Gastrocnemius medialis (tissue), 4 donors: ENCODE measurements around the gene PPP2R2C. TPM values are rescaled to one million over a fixed set of nuclear protein-coding genes. Genes with fewer than 3 reads are reported as not detected.

Experiments used
- ATAC-seq, 2 donors: fragments of 150-250 bp; one replicate each; pipeline ENCODE4 v1.9.1; 2016
- DNase-seq, 2 donors: peaks; one replicate each; pipeline ENCODE4 v3.0.0-alpha.2; 2019
- H3K27ac ChIP-seq, 4 donors: fragments of 200-600 bp; sonication (generic); 1 replicate in 1 of 4; 2 replicates in 3 of 4; pipeline ENCODE4 v1.5.1; 2016 to 2018; ENCODE audit warnings: mild to moderate bottlenecking in 2 of 4, moderate library complexity in 1 of 4
- H3K27me3 ChIP-seq, 3 donors: fragments of 200-600 bp; sonication (generic) in 2 of 3; 1 replicate in 1 of 3; 2 replicates in 2 of 3; pipeline versions ENCODE4 v1.5.1 to v1.6.0; 2016 to 2019; ENCODE audit warnings: mild to moderate bottlenecking in 1 of 3, moderate library complexity in 1 of 3
- H3K36me3 ChIP-seq, 2 donors: fragments of 200-600 bp; sonication (generic) in 1 of 2; one replicate each; pipeline ENCODE4 v1.5.1; 2017 to 2018
- H3K4me1 ChIP-seq, 2 donors: fragments of 200-600 bp; sonication (generic) in 1 of 2; one replicate each; pipeline ENCODE4 v1.5.1; 2016 to 2017; ENCODE audit warnings: mild to moderate bottlenecking in 2 of 2
- H3K4me3 ChIP-seq, 4 donors: fragments of 200-600 bp; sonication (generic) in 3 of 4; 1 replicate in 1 of 4; 2 replicates in 3 of 4; pipeline ENCODE4 v1.5.1; 2016 to 2019; ENCODE audit warnings: mild to moderate bottlenecking in 2 of 4
- H3K9me3 ChIP-seq, 3 donors: fragments of 200-600 bp; sonication (generic) in 2 of 3; 1 replicate in 1 of 3; 2 replicates in 2 of 3; pipeline ENCODE4 v1.5.1; 2016 to 2019
- POLR2A ChIP-seq, 2 donors: fragments of 450-650 bp; IDR thresholded peaks; one replicate each; pipeline ENCODE4 v1.6.1; 2017; ENCODE audit warnings: antibody characterized with exemption in 2 of 2, mild to moderate bottlenecking in 2 of 2, moderate library complexity in 2 of 2
- in situ Hi-C, 4 donors: fragments of 200-750 bp; cut with MboI; loops; one replicate each; pipeline versions ENCODE4 v1.15.0 to v1.8.0; 2017; ENCODE audit warnings: low sequenced_read_pairs in 4 of 4
- intact Hi-C: fragments of 100-400 bp; cut with DNase I; formaldehyde crosslinking; loops from one replicate; pipeline ENCODE4 v1.15.1; 2023; ENCODE audit warnings: low total_unique reads
- total RNA-seq, 4 donors: library from RNA; depleted of rRNA; stranded (reverse); fragments of >200 nt; gene quantifications; one replicate each; pipeline versions ENCODE4 v1.1.0 to v1.2.3, GENCODE V29; 2016
- TF ChIP-seq, protein P1 (sequence below), 5 experiments: fragments of 450-650 bp in 3 of 5; fragments of 200-600 bp in 2 of 5; sonication (generic) in 2 of 5; IDR thresholded peaks in 4 of 5; conservative IDR thresholded peaks in 1 of 5; 1 replicate in 4 of 5; 2 replicates in 1 of 5; pipeline ENCODE4 v1.5.1; 2016 to 2019; ENCODE audit warnings: antibody characterized with exemption in 5 of 5, mild to moderate bottlenecking in 3 of 5, moderate library complexity in 3 of 5

PPP2R2C gene
- total RNA-seq, 4 donors from 2014 or later: 0.44 to 2.7 (median 0.62) TPM

GRCh38 chr4:6369035-6369434 is 103.4 kb downstream of the PPP2R2C start:
- H3K27ac ChIP-seq: no peak overlapping the region
- no peak for TF ChIP-seq POLR2A (IDR thresholded peaks at IDR 0.05)
- TF ChIP-seq, protein P1, sequence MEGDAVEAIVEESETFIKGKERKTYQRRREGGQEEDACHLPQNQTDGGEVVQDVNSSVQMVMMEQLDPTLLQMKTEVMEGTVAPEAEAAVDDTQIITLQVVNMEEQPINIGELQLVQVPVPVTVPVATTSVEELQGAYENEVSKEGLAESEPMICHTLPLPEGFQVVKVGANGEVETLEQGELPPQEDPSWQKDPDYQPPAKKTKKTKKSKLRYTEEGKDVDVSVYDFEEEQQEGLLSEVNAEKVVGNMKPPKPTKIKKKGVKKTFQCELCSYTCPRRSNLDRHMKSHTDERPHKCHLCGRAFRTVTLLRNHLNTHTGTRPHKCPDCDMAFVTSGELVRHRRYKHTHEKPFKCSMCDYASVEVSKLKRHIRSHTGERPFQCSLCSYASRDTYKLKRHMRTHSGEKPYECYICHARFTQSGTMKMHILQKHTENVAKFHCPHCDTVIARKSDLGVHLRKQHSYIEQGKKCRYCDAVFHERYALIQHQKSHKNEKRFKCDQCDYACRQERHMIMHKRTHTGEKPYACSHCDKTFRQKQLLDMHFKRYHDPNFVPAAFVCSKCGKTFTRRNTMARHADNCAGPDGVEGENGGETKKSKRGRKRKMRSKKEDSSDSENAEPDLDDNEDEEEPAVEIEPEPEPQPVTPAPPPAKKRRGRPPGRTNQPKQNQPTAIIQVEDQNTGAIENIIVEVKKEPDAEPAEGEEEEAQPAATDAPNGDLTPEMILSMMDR (IDR thresholded peaks at IDR 0.05 in 4 of 5, conservative IDR thresholded peaks at IDR 0.05 in 1 of 5): no peak
- no peak overlapping the region for H3K4me3 ChIP-seq
- ATAC-seq (no peak), DNase-seq (no peak)
- H3K4me1 ChIP-seq: no peaks in the 10 kb centered on the region
- H3K9me3 ChIP-seq: no peaks in the 10 kb centered on the region
- H3K27me3 ChIP-seq: peaks cover 0 to 16% (median 12%) of the 10 kb centered on the region in 3 donors
- intact Hi-C loops (no loop called here), in situ Hi-C loops (no loop called here)
- no peaks in the 10 kb centered on the region for H3K36me3 ChIP-seq

GRCh38 chr4:6368601-6369000 is 103.8 kb downstream of the PPP2R2C start:
- H3K36me3 ChIP-seq: no peaks in the 10 kb centered on the region
- peaks cover 0 to 16% (median 12%) of the 10 kb centered on the region in 3 donors for H3K27me3 ChIP-seq
- no peaks in the 10 kb centered on the region for H3K4me1 ChIP-seq
- DNase-seq: no peak
- no peak overlapping the region for H3K4me3 ChIP-seq
- no peak overlapping the region for H3K27ac ChIP-seq
- H3K9me3 ChIP-seq: no peaks in the 10 kb centered on the region
- TF ChIP-seq, protein P1 (IDR thresholded peaks at IDR 0.05 in 4 of 5, conservative IDR thresholded peaks at IDR 0.05 in 1 of 5): no peak
- intact Hi-C loops: no loop called here
- in situ Hi-C loops: no loop called here
- no peak for ATAC-seq

DNA sequence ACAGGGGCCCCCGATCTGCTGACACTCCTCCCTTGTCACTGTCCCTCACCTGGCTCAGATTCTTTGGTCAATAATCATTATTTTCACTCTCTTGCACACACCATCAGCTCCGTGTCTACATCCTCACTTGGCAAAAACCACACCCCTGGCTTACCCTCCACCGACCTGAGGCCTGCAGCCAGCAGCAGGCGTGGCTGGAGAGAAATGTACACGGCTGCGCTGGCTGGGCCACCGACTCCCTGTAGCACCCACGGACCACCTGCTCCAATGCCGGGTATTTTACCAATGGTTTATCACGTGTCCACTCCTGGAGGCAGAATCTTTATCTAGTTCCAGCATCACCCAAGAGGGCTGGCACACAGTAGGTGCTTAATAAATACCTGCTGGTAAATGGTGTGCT is 104.3 kb downstream of the PPP2R2C start:
- peaks cover 0 to 16% (median 12%) of the 10 kb centered on the region in 3 donors for H3K27me3 ChIP-seq
- no peaks in the 10 kb centered on the region for H3K4me1 ChIP-seq
- DNase-seq: no peak
- TF ChIP-seq POLR2A (IDR thresholded peaks at IDR 0.05): no peak
- TF ChIP-seq, protein P1 (IDR thresholded peaks at IDR 0.05 in 4 of 5, conservative IDR thresholded peaks at IDR 0.05 in 1 of 5): no peak
- H3K9me3 ChIP-seq: no peaks in the 10 kb centered on the region
- intact Hi-C loops: no loop called here
- in situ Hi-C loops: no loop called here
- no peaks in the 10 kb centered on the region for H3K36me3 ChIP-seq
- H3K4me3 ChIP-seq: no peak overlapping the region
- H3K27ac ChIP-seq: no peak overlapping the region
- ATAC-seq: no peak

GRCh38 chr4:6367371-6367851 is 105.0 kb downstream of the PPP2R2C start:
- Histone ChIP-seq H3K4me1 (no peaks in the 10 kb centered on the region), H3K4me3 (no peak overlapping the region), H3K9me3 (no peaks in the 10 kb centered on the region), H3K27ac (no peak overlapping the region), H3K36me3 (no peaks in the 10 kb centered on the region), H3K27me3 (peaks cover 0 to 16% (median 12%) of the 10 kb centered on the region in 3 donors)
- DNase-seq: no peak
- intact Hi-C loops (no loop called here), in situ Hi-C loops (no loop called here)
- TF ChIP-seq, protein P1 (IDR thresholded peaks at IDR 0.05 in 4 of 5, conservative IDR thresholded peaks at IDR 0.05 in 1 of 5): no peak
- no peak for TF ChIP-seq POLR2A (IDR thresholded peaks at IDR 0.05)
- no peak for ATAC-seq

- no peaks in the 10 kb centered on the region for H3K9me3 ChIP-seq
- H3K27ac ChIP-seq: no peak overlapping the region
- DNase-seq (no peak), ATAC-seq (no peak)
- no peak overlapping the region for H3K4me3 ChIP-seq
- H3K4me1 ChIP-seq: no peaks in the 10 kb centered on the region
- H3K36me3 ChIP-seq: no peaks in the 10 kb centered on the region
- peaks cover 0 to 16% (median 12%) of the 10 kb centered on the region in 3 donors for H3K27me3 ChIP-seq
- intact Hi-C loops (no loop called here), in situ Hi-C loops (no loop called here)
- TF ChIP-seq POLR2A (IDR thresholded peaks at IDR 0.05): no peak
- TF ChIP-seq, protein P1 (IDR thresholded peaks at IDR 0.05 in 4 of 5, conservative IDR thresholded peaks at IDR 0.05 in 1 of 5): no peak
These were observed 105.8 kb downstream of the PPP2R2C start for GRCh38 chr4:6366581-6366980.
